Vagina (tissue), 2 donors: Measurements from ENCODE around the gene PCF11. TPM values are rescaled to one million over a fixed set of nuclear protein-coding genes. Genes with fewer than 3 reads are reported as not detected.
"Not testable (repeated sequence)": the region's sequence is repeated elsewhere in the genome, so short reads cannot be mapped to it uniquely, and the experiment has no call there.

Source experiments
- DNase-seq, 2 donors: peaks; one replicate each; pipeline ENCODE4 v3.0.0-alpha.2; 2017; ENCODE audit errors: extremely low spot score in 2 of 2
- H3K27ac ChIP-seq: fragments of 200-600 bp; sonication (generic); one replicate; pipeline ENCODE4 v1.5.1; 2019
- H3K27me3 ChIP-seq: fragments of 200-600 bp; sonication (generic); one replicate; pipeline ENCODE4 v1.5.1; 2019
- H3K36me3 ChIP-seq, 2 donors: fragments of 200-600 bp; sonication (generic); one replicate each; pipeline ENCODE4 v1.5.1; 2017 to 2019
- H3K4me1 ChIP-seq: fragments of 200-600 bp; sonication (generic); one replicate; pipeline ENCODE4 v1.5.1; 2019
- H3K4me3 ChIP-seq, 2 donors: fragments of 200-600 bp; sonication (generic); 1 replicate in 1 of 2; 2 replicates in 1 of 2; pipeline ENCODE4 v1.5.1; 2016 to 2019
- H3K9me3 ChIP-seq: fragments of 200-600 bp; sonication (generic); one replicate; pipeline ENCODE4 v1.5.1; 2019
- CTCF ChIP-seq, 3 experiments: fragments of 450-650 bp in 2 of 3; fragments of 200-600 bp in 1 of 3; sonication (generic) in 1 of 3; IDR thresholded peaks; one replicate each; pipeline ENCODE4 v1.5.1; 2017 to 2019; ENCODE audit warnings: antibody characterized with exemption in 3 of 3, mild to moderate bottlenecking in 2 of 3, moderate library complexity in 2 of 3
- POLR2A ChIP-seq, 2 donors: fragments of 450-650 bp; IDR thresholded peaks; one replicate each; pipeline ENCODE4 v1.6.1; 2017; ENCODE audit warnings: antibody characterized with exemption in 2 of 2, mild to moderate bottlenecking in 2 of 2, moderate library complexity in 2 of 2
- POLR2AphosphoS5 ChIP-seq, 2 donors: sonication (generic); formaldehyde crosslinking; IDR thresholded peaks; one replicate each; pipeline ENCODE4 v1.9.0; 2017; ENCODE audit warnings: antibody characterized with exemption in 2 of 2, mild to moderate bottlenecking in 2 of 2, low read depth in 1 of 2; ENCODE audit not compliant: insufficient read depth in 1 of 2
- intact Hi-C: fragments of 100-400 bp; cut with DNase I; formaldehyde crosslinking; loops from one replicate; pipeline ENCODE4 v1.15.1; 2023
- total RNA-seq: library from RNA; depleted of rRNA; stranded (reverse); fragments of >200 nt; gene quantifications from one replicate; pipeline ENCODE4 v1.2.3, GENCODE V29; 2016

The PCF11 gene
- total RNA-seq, 1 donor from 2014 or later: 102 TPM

- no peak for DNase-seq
- Histone ChIP-seq H3K9me3 (no peaks in the 10 kb centered on the region), H3K36me3 (no peaks in the 10 kb centered on the region), H3K27ac (no peak overlapping the region), H3K4me3 (no peak overlapping the region), H3K4me1 (no peaks in the 10 kb centered on the region), H3K27me3 (no peaks in the 10 kb centered on the region)
- TF ChIP-seq POLR2A (IDR thresholded peaks at IDR 0.05) (no peak), CTCF (IDR thresholded peaks at IDR 0.05) (no peak), POLR2AphosphoS5 (IDR thresholded peaks at IDR 0.05; ENCODE audit: insufficient read depth in 1 of 2, low read depth in 1 of 2) (no peak)
- intact Hi-C loops: no loop called here
These were observed 34.2 kb upstream of the PCF11 start for GRCh38 chr11:83122766-83123165.

- Histone ChIP-seq H3K4me1 (no peaks in the 10 kb centered on the region), H3K27me3 (no peaks in the 10 kb centered on the region), H3K9me3 (no peaks in the 10 kb centered on the region), H3K4me3 (no peak overlapping the region), H3K27ac (no peak overlapping the region), H3K36me3 (no peaks in the 10 kb centered on the region)
- DNase-seq: no peak
- TF ChIP-seq POLR2A (IDR thresholded peaks at IDR 0.05): no peak
- no peak for TF ChIP-seq CTCF (IDR thresholded peaks at IDR 0.05)
- no peak for TF ChIP-seq POLR2AphosphoS5 (IDR thresholded peaks at IDR 0.05; ENCODE audit: insufficient read depth in 1 of 2, low read depth in 1 of 2)
- intact Hi-C loops: no loop called here
These were observed 32.1 kb upstream of the PCF11 start for GRCh38 chr11:83124636-83125424.

GRCh38 chr11:83125577-83125976 is 31.4 kb upstream of the PCF11 start:
- intact Hi-C loops: no loop called here
- DNase-seq: no peak
- no peaks in the 10 kb centered on the region for H3K9me3 ChIP-seq
- H3K4me1 ChIP-seq: no peaks in the 10 kb centered on the region
- H3K27me3 ChIP-seq: no peaks in the 10 kb centered on the region
- H3K27ac ChIP-seq: no peak overlapping the region
- no peak overlapping the region for H3K4me3 ChIP-seq
- H3K36me3 ChIP-seq: no peaks in the 10 kb centered on the region
- TF ChIP-seq POLR2AphosphoS5 (IDR thresholded peaks at IDR 0.05; ENCODE audit: insufficient read depth in 1 of 2, low read depth in 1 of 2): no peak
- no peak for TF ChIP-seq POLR2A (IDR thresholded peaks at IDR 0.05)
- TF ChIP-seq CTCF (IDR thresholded peaks at IDR 0.05): no peak

- TF ChIP-seq POLR2A (IDR thresholded peaks at IDR 0.05) (no peak), POLR2AphosphoS5 (IDR thresholded peaks at IDR 0.05; ENCODE audit: insufficient read depth in 1 of 2, low read depth in 1 of 2) (no peak), CTCF (IDR thresholded peaks at IDR 0.05) (no peak)
- Histone ChIP-seq H3K4me1 (no peaks in the 10 kb centered on the region), H3K27me3 (no peaks in the 10 kb centered on the region), H3K36me3 (no peaks in the 10 kb centered on the region), H3K4me3 (no peak overlapping the region), H3K9me3 (no peaks in the 10 kb centered on the region), H3K27ac (no peak overlapping the region)
- intact Hi-C loops: no loop called here
- DNase-seq: no peak
These were observed 29.7 kb upstream of the PCF11 start for GRCh38 chr11:83127310-83127637.

- H3K36me3 ChIP-seq: no peaks in the 10 kb centered on the region
- H3K4me1 ChIP-seq: no peaks in the 10 kb centered on the region
- H3K27me3 ChIP-seq: no peaks in the 10 kb centered on the region
- intact Hi-C loops: no loop called here
- no peak for DNase-seq
- TF ChIP-seq POLR2A (IDR thresholded peaks at IDR 0.05) (no peak), POLR2AphosphoS5 (IDR thresholded peaks at IDR 0.05; ENCODE audit: insufficient read depth in 1 of 2, low read depth in 1 of 2) (no peak)
- no peak overlapping the region for H3K27ac ChIP-seq
- no peaks in the 10 kb centered on the region for H3K9me3 ChIP-seq
- H3K4me3 ChIP-seq: no peak overlapping the region
These were observed 24.7 kb upstream of the PCF11 start for GRCh38 chr11:83132191-83132590.

- intact Hi-C loops, H3K4me3 ChIP-seq, H3K27ac ChIP-seq, H3K36me3 ChIP-seq, H3K27me3 ChIP-seq, H3K9me3 ChIP-seq, DNase-seq, H3K4me1 ChIP-seq: not testable (repeated sequence)
These were observed 23.7 kb upstream of the PCF11 start for GRCh38 chr11:83133266-83133665.
